ENCODE results near the gene LRCH1. TPM values are rescaled to one million over a fixed set of nuclear protein-coding genes. Genes with fewer than 3 reads are reported as not detected.

The LRCH1 gene
- total RNA-seq, 1 donor from 2014 or later: 29.6 TPM

- TF ChIP-seq CTCF (IDR thresholded peaks at IDR 0.05; ENCODE audit: unreplicated experiment): no peak
- Mint-ChIP-seq H3K4me1 (peaks cover 25% of the 10 kb centered on the region), H3K36me3 (peaks cover 2% of the 10 kb centered on the region), H3K27me3 (ENCODE audit: low read depth) (no peaks in the 10 kb centered on the region), H3K9me3 (no peaks in the 10 kb centered on the region), H3K4me3 (no peak overlapping the region), H3K27ac (no peak overlapping the region)
- DNase-seq (ENCODE audit: low spot score in 2 of 2, unreplicated experiment in 2 of 2): no peak
Measured at GRCh38 chr13:46649816-46650215, 96.8 kb downstream of the LRCH1 start.

- DNase-seq (ENCODE audit: low spot score in 2 of 2, unreplicated experiment in 2 of 2): no peak
- no peak overlapping the region for H3K4me3 Mint-ChIP-seq
- H3K27me3 Mint-ChIP-seq (ENCODE audit: low read depth): no peaks in the 10 kb centered on the region
- H3K27ac Mint-ChIP-seq: peak overlapping the region; percentile 69
- H3K9me3 Mint-ChIP-seq: no peaks in the 10 kb centered on the region
- no peak for TF ChIP-seq CTCF (IDR thresholded peaks at IDR 0.05; ENCODE audit: unreplicated experiment)
- peaks cover 2% of the 10 kb centered on the region for H3K36me3 Mint-ChIP-seq
- H3K4me1 Mint-ChIP-seq: peaks cover 33% of the 10 kb centered on the region
Measured at GRCh38 chr13:46654951-46655350, 102.0 kb downstream of the LRCH1 start.

DNA sequence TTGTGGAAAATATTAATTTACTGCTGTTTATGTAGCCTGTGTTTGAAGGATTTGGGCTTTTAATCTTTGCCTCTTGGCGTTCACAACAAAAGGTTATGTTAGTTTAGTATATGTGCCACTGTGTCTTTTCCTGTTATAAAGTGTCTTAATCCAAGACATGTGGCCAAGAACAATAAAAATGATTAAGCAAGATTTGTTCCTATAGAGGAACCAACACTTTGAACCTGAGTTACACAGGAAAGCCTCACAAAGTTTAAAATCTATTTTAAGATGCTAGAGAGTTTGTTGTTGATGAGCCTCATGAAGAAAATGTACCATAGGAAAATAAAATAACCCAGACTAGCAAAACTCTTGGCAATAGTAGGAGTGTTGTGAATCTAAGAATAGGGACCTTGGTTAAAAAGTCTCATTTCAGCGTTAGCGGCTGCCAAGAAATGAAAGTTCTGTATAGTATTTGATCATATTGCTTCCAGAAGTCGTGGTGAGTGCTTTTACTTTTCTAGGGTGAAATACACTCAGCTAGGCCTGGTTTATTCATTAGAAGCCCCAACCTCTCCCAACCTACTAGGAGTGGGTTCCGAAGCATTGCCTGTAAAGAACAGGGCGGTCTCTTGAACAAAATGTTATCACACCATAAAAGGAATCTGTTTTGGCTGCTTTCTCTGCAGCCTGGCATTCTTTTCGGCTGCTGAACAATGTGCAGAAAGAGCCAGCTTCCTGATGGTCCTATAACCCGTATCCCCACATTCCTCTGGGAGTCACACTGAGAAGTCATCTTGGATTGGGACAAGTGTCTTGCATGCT, 102.6 kb downstream of the LRCH1 start:
- H3K9me3 Mint-ChIP-seq: peaks cover 3% of the 10 kb centered on the region
- H3K27me3 Mint-ChIP-seq (ENCODE audit: low read depth): no peaks in the 10 kb centered on the region
- no peak overlapping the region for H3K4me3 Mint-ChIP-seq
- H3K36me3 Mint-ChIP-seq: peaks cover 4% of the 10 kb centered on the region
- peaks cover 35% of the 10 kb centered on the region for H3K4me1 Mint-ChIP-seq
- no peak for TF ChIP-seq CTCF (IDR thresholded peaks at IDR 0.05; ENCODE audit: unreplicated experiment)
- no peak for DNase-seq (ENCODE audit: low spot score in 2 of 2, unreplicated experiment in 2 of 2)
- peak overlapping the region; percentile 97 for H3K27ac Mint-ChIP-seq

- peaks cover 43% of the 10 kb centered on the region for H3K4me1 Mint-ChIP-seq
- no peak for TF ChIP-seq CTCF (IDR thresholded peaks at IDR 0.05; ENCODE audit: unreplicated experiment)
- H3K9me3 Mint-ChIP-seq: peaks cover 4% of the 10 kb centered on the region
- peak overlapping the region; percentile 97 for H3K27ac Mint-ChIP-seq
- DNase-seq (ENCODE audit: low spot score in 2 of 2, unreplicated experiment in 2 of 2): no peak
- H3K27me3 Mint-ChIP-seq (ENCODE audit: low read depth): no peaks in the 10 kb centered on the region
- H3K36me3 Mint-ChIP-seq: peaks cover 8% of the 10 kb centered on the region
- H3K4me3 Mint-ChIP-seq: no peak overlapping the region
Measured at GRCh38 chr13:46656786-46657185, 103.8 kb downstream of the LRCH1 start.

DNA sequence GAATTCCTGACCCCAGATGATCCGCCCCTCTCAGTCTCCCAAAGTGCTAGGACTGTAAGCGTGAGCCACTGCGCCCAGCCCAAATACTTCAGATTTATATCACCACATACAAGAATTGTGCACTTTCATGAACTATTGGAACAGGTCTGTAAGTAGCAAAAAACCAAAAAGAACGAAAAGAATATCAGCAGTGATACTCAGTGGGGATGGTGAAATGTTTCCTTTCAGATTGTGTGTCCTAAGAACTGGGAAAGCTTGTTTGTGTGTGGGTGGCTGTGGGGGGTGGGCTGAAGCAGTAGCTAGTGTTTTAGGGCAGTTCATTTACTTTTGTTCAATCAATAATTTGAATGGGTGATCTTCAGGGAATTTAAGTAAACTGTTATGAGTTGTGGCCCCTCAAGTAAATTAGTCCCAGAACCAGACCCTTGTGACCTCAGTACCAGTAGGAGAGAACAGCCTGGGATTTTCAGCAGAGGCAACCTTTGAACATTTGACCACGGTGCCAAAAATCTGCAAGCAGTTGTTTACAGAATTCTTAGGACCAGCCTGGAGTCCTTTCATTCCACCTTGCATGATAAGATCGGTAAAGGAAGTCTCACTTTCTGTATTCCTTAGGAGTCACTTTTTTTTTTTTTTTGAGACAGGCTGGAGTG, 106.6 kb downstream of the LRCH1 start:
- Mint-ChIP-seq H3K36me3 (peaks cover 6% of the 10 kb centered on the region), H3K27me3 (ENCODE audit: low read depth) (no peaks in the 10 kb centered on the region), H3K4me1 (peaks cover 61% of the 10 kb centered on the region), H3K27ac (peak overlapping the region; percentile 87), H3K4me3 (no peak overlapping the region), H3K9me3 (peaks cover 4% of the 10 kb centered on the region)
- TF ChIP-seq CTCF (IDR thresholded peaks at IDR 0.05; ENCODE audit: unreplicated experiment): no peak
- DNase-seq (ENCODE audit: low spot score in 2 of 2, unreplicated experiment in 2 of 2): no peak
